ENCODE data around the gene KRT82.
"Not testable (repeated sequence)": the region's sequence is repeated elsewhere in the genome, so short reads cannot be mapped to it uniquely, and the experiment has no call there.

KRT82 gene

GRCh38 chr12:52411815-52412214 lies 5.7 kb upstream of the KRT82 start:
- Histone ChIP-seq H3K4me1 (ENCODE audit: insufficient read depth, poor library complexity, severe bottlenecking) (peaks cover 7% of the 10 kb centered on the region), H3K9me3 (ENCODE audit: severe bottlenecking) (no peaks in the 10 kb centered on the region), H3K27me3 (ENCODE audit: insufficient read depth, poor library complexity, severe bottlenecking) (no peaks in the 10 kb centered on the region), H3K27ac (ENCODE audit: poor library complexity, severe bottlenecking) (no peak overlapping the region), H3K36me3 (ENCODE audit: low read depth) (no peaks in the 10 kb centered on the region), H3K4me3 (ENCODE audit: severe bottlenecking) (no peak overlapping the region)
- TF ChIP-seq, protein P1, sequence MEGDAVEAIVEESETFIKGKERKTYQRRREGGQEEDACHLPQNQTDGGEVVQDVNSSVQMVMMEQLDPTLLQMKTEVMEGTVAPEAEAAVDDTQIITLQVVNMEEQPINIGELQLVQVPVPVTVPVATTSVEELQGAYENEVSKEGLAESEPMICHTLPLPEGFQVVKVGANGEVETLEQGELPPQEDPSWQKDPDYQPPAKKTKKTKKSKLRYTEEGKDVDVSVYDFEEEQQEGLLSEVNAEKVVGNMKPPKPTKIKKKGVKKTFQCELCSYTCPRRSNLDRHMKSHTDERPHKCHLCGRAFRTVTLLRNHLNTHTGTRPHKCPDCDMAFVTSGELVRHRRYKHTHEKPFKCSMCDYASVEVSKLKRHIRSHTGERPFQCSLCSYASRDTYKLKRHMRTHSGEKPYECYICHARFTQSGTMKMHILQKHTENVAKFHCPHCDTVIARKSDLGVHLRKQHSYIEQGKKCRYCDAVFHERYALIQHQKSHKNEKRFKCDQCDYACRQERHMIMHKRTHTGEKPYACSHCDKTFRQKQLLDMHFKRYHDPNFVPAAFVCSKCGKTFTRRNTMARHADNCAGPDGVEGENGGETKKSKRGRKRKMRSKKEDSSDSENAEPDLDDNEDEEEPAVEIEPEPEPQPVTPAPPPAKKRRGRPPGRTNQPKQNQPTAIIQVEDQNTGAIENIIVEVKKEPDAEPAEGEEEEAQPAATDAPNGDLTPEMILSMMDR (IDR thresholded peaks at IDR 0.05; ENCODE audit: poor library complexity, severe bottlenecking), result no peak
- no peak for DNase-seq (ENCODE audit: low spot score)
- no peak for ATAC-seq (ENCODE audit: low read depth)

DNA sequence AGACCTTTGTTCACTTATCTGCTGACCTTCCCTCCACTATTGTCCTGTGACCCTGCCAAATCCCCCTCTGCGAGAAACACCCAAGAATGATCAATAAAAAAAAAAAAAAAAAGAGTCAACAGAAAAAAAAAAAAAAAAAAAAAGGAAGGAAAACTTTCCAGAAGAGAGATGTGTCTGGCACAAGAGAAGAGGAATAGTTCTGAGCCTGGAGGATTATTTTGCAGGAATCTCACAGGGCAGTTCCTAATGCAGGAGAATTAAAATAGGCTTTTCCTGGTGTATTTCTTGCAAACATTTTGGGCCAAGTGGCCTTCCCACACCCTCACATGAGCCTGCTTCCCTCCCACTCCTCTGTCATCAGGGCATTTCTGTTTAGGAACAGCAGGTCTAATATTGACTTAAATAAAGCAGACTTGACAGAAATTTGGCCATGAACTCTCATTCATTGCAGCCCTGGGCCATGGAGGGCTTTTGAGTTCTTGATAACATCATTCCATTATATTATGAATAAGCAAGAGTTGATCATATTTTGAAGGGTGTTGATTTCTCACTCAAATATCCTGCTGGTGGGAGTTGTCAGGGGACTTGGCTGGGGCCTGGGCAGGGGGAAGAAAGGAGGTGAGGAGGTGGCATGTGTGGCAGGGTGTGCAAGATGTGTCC lies 4.6 kb upstream of the KRT82 start:
- H3K4me3 ChIP-seq (ENCODE audit: severe bottlenecking); H3K9me3 ChIP-seq (ENCODE audit: severe bottlenecking); ATAC-seq (ENCODE audit: low read depth); H3K4me1 ChIP-seq (ENCODE audit: insufficient read depth, poor library complexity, severe bottlenecking); DNase-seq (ENCODE audit: low spot score); H3K36me3 ChIP-seq (ENCODE audit: low read depth); H3K27ac ChIP-seq (ENCODE audit: poor library complexity, severe bottlenecking); H3K27me3 ChIP-seq (ENCODE audit: insufficient read depth, poor library complexity, severe bottlenecking): not testable (repeated sequence)

DNA sequence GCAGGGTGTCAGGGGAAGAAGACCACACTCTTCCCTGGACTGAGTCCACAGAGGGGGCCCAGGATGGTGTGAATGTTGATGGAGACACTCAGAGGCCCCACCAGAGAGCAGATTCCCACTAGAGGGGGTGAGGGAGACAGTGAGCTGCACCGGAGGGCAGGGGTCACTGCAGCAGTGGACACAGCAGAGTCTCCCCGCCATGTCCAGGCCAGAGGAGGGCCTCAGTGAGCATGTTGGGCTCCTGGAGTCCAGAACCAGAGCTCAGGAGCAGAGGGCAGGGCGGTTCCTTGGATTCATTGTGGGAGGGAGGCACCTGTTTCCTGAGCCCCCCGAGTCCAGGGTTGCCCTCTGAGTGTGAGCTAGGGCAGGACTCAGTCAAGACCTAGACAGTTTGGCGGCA lies 1.8 kb upstream of the KRT82 start:
- H3K4me3 ChIP-seq (ENCODE audit: severe bottlenecking), result no peak overlapping the region
- no peak for DNase-seq (ENCODE audit: low spot score)
- H3K27ac ChIP-seq (ENCODE audit: poor library complexity, severe bottlenecking), result no peak overlapping the region
- H3K27me3 ChIP-seq (ENCODE audit: insufficient read depth, poor library complexity, severe bottlenecking), result no peaks in the 10 kb centered on the region
- TF ChIP-seq, protein P1 (IDR thresholded peaks at IDR 0.05; ENCODE audit: poor library complexity, severe bottlenecking), result no peak
- H3K36me3 ChIP-seq (ENCODE audit: low read depth), result no peaks in the 10 kb centered on the region
- no peaks in the 10 kb centered on the region for H3K4me1 ChIP-seq (ENCODE audit: insufficient read depth, poor library complexity, severe bottlenecking)
- no peak for ATAC-seq (ENCODE audit: low read depth)
- no peaks in the 10 kb centered on the region for H3K9me3 ChIP-seq (ENCODE audit: severe bottlenecking)

GRCh38 chr12:52404951-52405350 lies 1.2 kb downstream of the KRT82 start:
- ATAC-seq (ENCODE audit: low read depth), result no peak
- H3K4me3 ChIP-seq (ENCODE audit: severe bottlenecking), result no peak overlapping the region
- H3K27me3 ChIP-seq (ENCODE audit: insufficient read depth, poor library complexity, severe bottlenecking), result no peaks in the 10 kb centered on the region
- no peaks in the 10 kb centered on the region for H3K36me3 ChIP-seq (ENCODE audit: low read depth)
- no peaks in the 10 kb centered on the region for H3K9me3 ChIP-seq (ENCODE audit: severe bottlenecking)
- no peak overlapping the region for H3K27ac ChIP-seq (ENCODE audit: poor library complexity, severe bottlenecking)
- no peaks in the 10 kb centered on the region for H3K4me1 ChIP-seq (ENCODE audit: insufficient read depth, poor library complexity, severe bottlenecking)
- DNase-seq (ENCODE audit: low spot score), result no peak
- TF ChIP-seq, protein P1 (IDR thresholded peaks at IDR 0.05; ENCODE audit: poor library complexity, severe bottlenecking), result no peak

GRCh38 chr12:52403561-52403960 lies 2.6 kb downstream of the KRT82 start:
- ATAC-seq (ENCODE audit: low read depth), result no peak

More at GRCh38 chr12:52403561-52403960, 2.6 kb downstream of the KRT82 start:
- H3K27ac ChIP-seq (ENCODE audit: poor library complexity, severe bottlenecking), result no peak overlapping the region
- no peaks in the 10 kb centered on the region for H3K4me1 ChIP-seq (ENCODE audit: insufficient read depth, poor library complexity, severe bottlenecking)
- H3K9me3 ChIP-seq (ENCODE audit: severe bottlenecking), result no peaks in the 10 kb centered on the region
- H3K36me3 ChIP-seq (ENCODE audit: low read depth), result no peaks in the 10 kb centered on the region
- no peak for DNase-seq (ENCODE audit: low spot score)
- H3K4me3 ChIP-seq (ENCODE audit: severe bottlenecking), result no peak overlapping the region
- H3K27me3 ChIP-seq (ENCODE audit: insufficient read depth, poor library complexity, severe bottlenecking), result no peaks in the 10 kb centered on the region
- TF ChIP-seq, protein P1 (IDR thresholded peaks at IDR 0.05; ENCODE audit: poor library complexity, severe bottlenecking), result no peak

Data from RWPE2 (cell line).